PC-9 (cell line): ENCODE measurements around the gene DLG2. TPM values are rescaled to one million over a fixed set of nuclear protein-coding genes. Genes with fewer than 3 reads are reported as not detected.

Experiments
- BruUV-seq: library from RNA; stranded (reverse); fragments of 400-500 nt; replicated peaks from 2 replicates; lab custom pipeline; 2021; lab: Mats Ljungman, UMichigan
- CTCF ChIA-PET: fragments of 300-600 bp; sonication (Branson Sonifier 250); formaldehyde crosslinking; loops from one replicate; lab custom pipeline; 2022; ENCODE audit warnings: antibody characterized with exemption; lab: Charles Lee
- POLR2A ChIA-PET: fragments of 300-600 bp; sonication (Branson Sonifier 250); formaldehyde crosslinking; loops from one replicate; lab custom pipeline; 2022; ENCODE audit warnings: antibody characterized with exemption; ENCODE audit not compliant: unreplicated experiment; lab: Charles Lee
- DNase-seq, 2 experiments: peaks; one replicate each; pipeline versions ENCODE4 v3.0.0 to v3.0.0-alpha.2; 2015 to 2022; ENCODE audit warnings: mixed read lengths in 1 of 2
- H2AFZ ChIP-seq: fragments of 200-600 bp; sonication (generic); 2 replicates; pipeline ENCODE4 v1.8.1; 2017; ENCODE audit warnings: antibody characterized with exemption
- H3F3A ChIP-seq: fragments of 200-600 bp; sonication (generic); 2 replicates; pipeline ENCODE4 v1.8.1; 2017; ENCODE audit warnings: antibody characterized with exemption, mild to moderate bottlenecking, low read depth; ENCODE audit not compliant: insufficient read depth
- H3K27ac ChIP-seq: fragments of 200-600 bp; sonication (generic); 2 replicates; pipeline ENCODE4 v1.6.1; 2016; ENCODE audit warnings: mixed run types
- H3K27me3 ChIP-seq: fragments of 200-600 bp; sonication (generic); 2 replicates; pipeline ENCODE4 v1.6.1; 2016; ENCODE audit warnings: low read depth, mixed run types; ENCODE audit not compliant: insufficient read depth
- H3K36me3 ChIP-seq: fragments of 200-600 bp; sonication (generic); 2 replicates; pipeline ENCODE4 v1.6.1; 2016; ENCODE audit warnings: low read depth, mixed run types
- H3K4me1 ChIP-seq: fragments of 200-600 bp; sonication (generic); replicated peaks from 2 replicates; pipeline ENCODE4 v1.6.1; 2016; ENCODE audit warnings: mixed run types; ENCODE audit not compliant: insufficient read depth
- H3K4me2 ChIP-seq: fragments of 200-600 bp; sonication (generic); 2 replicates; pipeline ENCODE4 v1.6.1; 2017; ENCODE audit warnings: mixed run types
- H3K4me3 ChIP-seq: fragments of 200-600 bp; sonication (generic); 2 replicates; pipeline ENCODE4 v1.6.1; 2016; ENCODE audit warnings: mixed run types
- H3K79me2 ChIP-seq: fragments of 200-600 bp; sonication (generic); 2 replicates; pipeline ENCODE4 v1.6.1; 2017; ENCODE audit warnings: low read depth, mixed run types
- H3K9me2 ChIP-seq: fragments of 200-600 bp; sonication (generic); 2 replicates; pipeline ENCODE4 v1.8.1; 2017; ENCODE audit warnings: mild to moderate bottlenecking; ENCODE audit not compliant: insufficient read depth
- H3K9me3 ChIP-seq: fragments of 200-600 bp; sonication (generic); 2 replicates; pipeline ENCODE4 v1.8.1; 2016; ENCODE audit warnings: low read depth; ENCODE audit not compliant: insufficient read depth
- H4K20me1 ChIP-seq: fragments of 200-600 bp; sonication (generic); 2 replicates; pipeline ENCODE4 v1.8.1; 2017; ENCODE audit not compliant: insufficient read depth
- EZH2 ChIP-seq: fragments of 200-600 bp; sonication (generic); IDR thresholded peaks from 2 replicates; pipeline ENCODE4 v1.8.0; 2017; ENCODE audit warnings: antibody characterized with exemption, low read depth
- intact Hi-C: fragments of 100-400 bp; cut with micrococcal nuclease; formaldehyde crosslinking; loops from one replicate; pipeline ENCODE4 v1.10.0; 2022; ENCODE audit not compliant: unreplicated experiment
- total RNA-seq: library from RNA; stranded (reverse); gene quantifications from 2 replicates; pipeline ENCODE4 v1.2.3, GENCODE V29; 2021
- TF ChIP-seq, protein P1 (sequence below): fragments of 200-600 bp; sonication (generic); conservative IDR thresholded peaks from 2 replicates; pipeline ENCODE4 v1.6.1; 2017; ENCODE audit warnings: mixed run types, antibody characterized with exemption, mild to moderate bottlenecking, moderate library complexity

Gene DLG2
- total RNA-seq, 1 experiment from 2014 or later: 6.4 TPM

GRCh38 chr11:83480251-83480650 lies 2146.9 kb downstream of the DLG2 start:
- Histone ChIP-seq H3K4me1 (no peaks in the 10 kb centered on the region), H3K4me2 (0 out of 2 replicates have a peak overlapping the region, but pooled peaks have one; percentile 20), H3K27ac (no peak overlapping the region), H3K9me3 (no peaks in the 10 kb centered on the region), H2AFZ (no peak overlapping the region), H4K20me1 (peaks cover 4% of the 10 kb centered on the region; the same call in 1 of the 2 replicates), H3F3A (no peaks in the 10 kb centered on the region), H3K79me2 (no peaks in the 10 kb centered on the region), H3K27me3 (0 out of 2 replicates have a peak, but pooled peaks cover 4% of the 10 kb centered on the region), H3K36me3 (no peaks in the 10 kb centered on the region), H3K9me2 (no peaks in the 10 kb centered on the region), H3K4me3 (no peak overlapping the region)
- intact Hi-C loops: no loop called here
- BruUV-seq: no TSS peak
- ChIA-PET CTCF (interaction anchor here (0.6 kb wide), 1 partner anchor 31 kb away, joined by 4 read pairs; no protein-coding TSS in a partner anchor), POLR2A (no interaction called here)
- DNase-seq: no peak
- TF ChIP-seq, protein P1, sequence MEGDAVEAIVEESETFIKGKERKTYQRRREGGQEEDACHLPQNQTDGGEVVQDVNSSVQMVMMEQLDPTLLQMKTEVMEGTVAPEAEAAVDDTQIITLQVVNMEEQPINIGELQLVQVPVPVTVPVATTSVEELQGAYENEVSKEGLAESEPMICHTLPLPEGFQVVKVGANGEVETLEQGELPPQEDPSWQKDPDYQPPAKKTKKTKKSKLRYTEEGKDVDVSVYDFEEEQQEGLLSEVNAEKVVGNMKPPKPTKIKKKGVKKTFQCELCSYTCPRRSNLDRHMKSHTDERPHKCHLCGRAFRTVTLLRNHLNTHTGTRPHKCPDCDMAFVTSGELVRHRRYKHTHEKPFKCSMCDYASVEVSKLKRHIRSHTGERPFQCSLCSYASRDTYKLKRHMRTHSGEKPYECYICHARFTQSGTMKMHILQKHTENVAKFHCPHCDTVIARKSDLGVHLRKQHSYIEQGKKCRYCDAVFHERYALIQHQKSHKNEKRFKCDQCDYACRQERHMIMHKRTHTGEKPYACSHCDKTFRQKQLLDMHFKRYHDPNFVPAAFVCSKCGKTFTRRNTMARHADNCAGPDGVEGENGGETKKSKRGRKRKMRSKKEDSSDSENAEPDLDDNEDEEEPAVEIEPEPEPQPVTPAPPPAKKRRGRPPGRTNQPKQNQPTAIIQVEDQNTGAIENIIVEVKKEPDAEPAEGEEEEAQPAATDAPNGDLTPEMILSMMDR: no peak
- TF ChIP-seq EZH2: no peak

GRCh38 chr11:83477772-83478171 lies 2149.4 kb downstream of the DLG2 start:
- Histone ChIP-seq H3K79me2 (no peaks in the 10 kb centered on the region), H3K9me2 (no peaks in the 10 kb centered on the region), H3F3A (no peaks in the 10 kb centered on the region), H3K27ac (no peak overlapping the region), H3K27me3 (0 out of 2 replicates have a peak, but pooled peaks cover 4% of the 10 kb centered on the region), H3K9me3 (no peaks in the 10 kb centered on the region), H3K4me1 (no peaks in the 10 kb centered on the region), H3K4me3 (no peak overlapping the region), H3K36me3 (no peaks in the 10 kb centered on the region), H2AFZ (no peak overlapping the region), H4K20me1 (peaks cover 4% of the 10 kb centered on the region; the same call in 1 of the 2 replicates), H3K4me2 (no peak overlapping the region)
- BruUV-seq: no TSS peak
- POLR2A ChIA-PET: no interaction called here
- intact Hi-C loops: no loop called here
- DNase-seq: no peak
- TF ChIP-seq EZH2: no peak
- TF ChIP-seq, protein P1: no peak
- CTCF ChIA-PET: no interaction called here

- 0 out of 2 replicates have a peak, but pooled peaks cover 4% of the 10 kb centered on the region for H3K27me3 ChIP-seq
- H3K4me2 ChIP-seq: no peak overlapping the region
- BruUV-seq: no TSS peak
- H3K27ac ChIP-seq: no peak overlapping the region
- no peaks in the 10 kb centered on the region for H3K9me3 ChIP-seq
- no peak overlapping the region for H3K4me3 ChIP-seq
- H4K20me1 ChIP-seq: peaks cover 4% of the 10 kb centered on the region; the same call in 1 of the 2 replicates
- ChIA-PET CTCF (no interaction called here), POLR2A (no interaction called here)
- H3K9me2 ChIP-seq: no peaks in the 10 kb centered on the region
- no peaks in the 10 kb centered on the region for H3K4me1 ChIP-seq
- TF ChIP-seq, protein P1: no peak
- no peak for TF ChIP-seq EZH2
- intact Hi-C loops: no loop called here
- H2AFZ ChIP-seq: no peak overlapping the region
- H3K79me2 ChIP-seq: no peaks in the 10 kb centered on the region
- no peaks in the 10 kb centered on the region for H3K36me3 ChIP-seq
- DNase-seq: no peak
- no peaks in the 10 kb centered on the region for H3F3A ChIP-seq
These were observed 2151.4 kb downstream of the DLG2 start for GRCh38 chr11:83475760-83476159.
